Peyer's patch (tissue), 4 donors: Measurements from ENCODE around the gene RAB6C.
"Not testable (repeated sequence)": the region's sequence is repeated elsewhere in the genome, so short reads cannot be mapped to it uniquely, and the experiment has no call there.

Source experiments
- POLR2A ChIP-seq, 2 donors: fragments of 450-650 bp; IDR thresholded peaks; one replicate each; pipeline ENCODE4 v1.5.1; 2017; ENCODE audit warnings: antibody characterized with exemption in 2 of 2, mild to moderate bottlenecking in 2 of 2, moderate library complexity in 2 of 2
- TF ChIP-seq, protein P1 (sequence below), 6 experiments: fragments of 450-650 bp in 4 of 6; fragments of 200-600 bp in 2 of 6; sonication (generic) in 1 of 6; IDR thresholded peaks; one replicate each; pipeline ENCODE4 v1.5.1; 2017 to 2019; ENCODE audit warnings: antibody characterized with exemption in 6 of 6, mild to moderate bottlenecking in 3 of 6, moderate library complexity in 1 of 6

DNA sequence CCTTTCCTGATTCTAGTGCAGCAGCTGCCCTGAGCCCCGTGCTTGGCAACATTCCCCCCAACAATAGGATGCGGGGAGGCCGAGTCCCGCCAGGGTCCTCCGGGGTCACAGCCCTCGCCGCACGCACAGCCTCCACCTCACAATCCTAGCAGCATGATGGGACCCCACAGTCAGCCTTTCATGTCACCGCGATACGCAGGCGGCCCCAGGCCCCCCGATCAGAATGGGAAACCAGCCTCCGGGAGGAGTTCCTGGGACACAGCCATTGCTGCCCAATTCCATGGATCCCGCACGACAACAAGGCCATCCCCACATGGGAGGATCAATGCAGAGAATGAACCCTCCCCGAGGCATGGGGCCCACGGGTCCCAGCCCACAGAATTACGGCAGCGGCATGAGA is 13.7 kb downstream of the RAB6C start:
- TF ChIP-seq, protein P1, sequence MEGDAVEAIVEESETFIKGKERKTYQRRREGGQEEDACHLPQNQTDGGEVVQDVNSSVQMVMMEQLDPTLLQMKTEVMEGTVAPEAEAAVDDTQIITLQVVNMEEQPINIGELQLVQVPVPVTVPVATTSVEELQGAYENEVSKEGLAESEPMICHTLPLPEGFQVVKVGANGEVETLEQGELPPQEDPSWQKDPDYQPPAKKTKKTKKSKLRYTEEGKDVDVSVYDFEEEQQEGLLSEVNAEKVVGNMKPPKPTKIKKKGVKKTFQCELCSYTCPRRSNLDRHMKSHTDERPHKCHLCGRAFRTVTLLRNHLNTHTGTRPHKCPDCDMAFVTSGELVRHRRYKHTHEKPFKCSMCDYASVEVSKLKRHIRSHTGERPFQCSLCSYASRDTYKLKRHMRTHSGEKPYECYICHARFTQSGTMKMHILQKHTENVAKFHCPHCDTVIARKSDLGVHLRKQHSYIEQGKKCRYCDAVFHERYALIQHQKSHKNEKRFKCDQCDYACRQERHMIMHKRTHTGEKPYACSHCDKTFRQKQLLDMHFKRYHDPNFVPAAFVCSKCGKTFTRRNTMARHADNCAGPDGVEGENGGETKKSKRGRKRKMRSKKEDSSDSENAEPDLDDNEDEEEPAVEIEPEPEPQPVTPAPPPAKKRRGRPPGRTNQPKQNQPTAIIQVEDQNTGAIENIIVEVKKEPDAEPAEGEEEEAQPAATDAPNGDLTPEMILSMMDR (IDR thresholded peaks at IDR 0.05) = not testable (repeated sequence)
- not testable (repeated sequence) for TF ChIP-seq POLR2A (IDR thresholded peaks at IDR 0.05)
